Measurements from ENCODE around the gene CATSPER3.
A peak's percentile ranks its signal among the peaks of the same experiment; 100 is the strongest.

CATSPER3 gene

GRCh38 chr5:135025730-135026644 lies 58.3 kb downstream of the CATSPER3 start:
- peaks cover 10% of the 10 kb centered on the region for H3K27me3 ChIP-seq (ENCODE audit: insufficient read depth, poor library complexity, severe bottlenecking)
- H3K4me3 ChIP-seq (replicated peaks; ENCODE audit: insufficient read depth, low read length), result no peak overlapping the region
- DNase-seq (ENCODE audit: low read depth in 1 of 2, low spot score in 1 of 2), result no peak
- no peak overlapping the region for H3K27ac ChIP-seq (replicated peaks)
- TF ChIP-seq SPI1 (IDR thresholded peaks at IDR 0.05; ENCODE audit: borderline replicate concordance, low read depth) (no peak), POLR2AphosphoS5 (IDR thresholded peaks at IDR 0.05; ENCODE audit: low read depth) (peak; percentile 52; the same call in 1 of the 2 replicates), GABPA (IDR thresholded peaks at IDR 0.05; ENCODE audit: low read depth) (no peak), CTCF (IDR thresholded peaks at IDR 0.05; ENCODE audit: insufficient read depth, low read length) (no peak)
- TF ChIP-seq, protein P1, sequence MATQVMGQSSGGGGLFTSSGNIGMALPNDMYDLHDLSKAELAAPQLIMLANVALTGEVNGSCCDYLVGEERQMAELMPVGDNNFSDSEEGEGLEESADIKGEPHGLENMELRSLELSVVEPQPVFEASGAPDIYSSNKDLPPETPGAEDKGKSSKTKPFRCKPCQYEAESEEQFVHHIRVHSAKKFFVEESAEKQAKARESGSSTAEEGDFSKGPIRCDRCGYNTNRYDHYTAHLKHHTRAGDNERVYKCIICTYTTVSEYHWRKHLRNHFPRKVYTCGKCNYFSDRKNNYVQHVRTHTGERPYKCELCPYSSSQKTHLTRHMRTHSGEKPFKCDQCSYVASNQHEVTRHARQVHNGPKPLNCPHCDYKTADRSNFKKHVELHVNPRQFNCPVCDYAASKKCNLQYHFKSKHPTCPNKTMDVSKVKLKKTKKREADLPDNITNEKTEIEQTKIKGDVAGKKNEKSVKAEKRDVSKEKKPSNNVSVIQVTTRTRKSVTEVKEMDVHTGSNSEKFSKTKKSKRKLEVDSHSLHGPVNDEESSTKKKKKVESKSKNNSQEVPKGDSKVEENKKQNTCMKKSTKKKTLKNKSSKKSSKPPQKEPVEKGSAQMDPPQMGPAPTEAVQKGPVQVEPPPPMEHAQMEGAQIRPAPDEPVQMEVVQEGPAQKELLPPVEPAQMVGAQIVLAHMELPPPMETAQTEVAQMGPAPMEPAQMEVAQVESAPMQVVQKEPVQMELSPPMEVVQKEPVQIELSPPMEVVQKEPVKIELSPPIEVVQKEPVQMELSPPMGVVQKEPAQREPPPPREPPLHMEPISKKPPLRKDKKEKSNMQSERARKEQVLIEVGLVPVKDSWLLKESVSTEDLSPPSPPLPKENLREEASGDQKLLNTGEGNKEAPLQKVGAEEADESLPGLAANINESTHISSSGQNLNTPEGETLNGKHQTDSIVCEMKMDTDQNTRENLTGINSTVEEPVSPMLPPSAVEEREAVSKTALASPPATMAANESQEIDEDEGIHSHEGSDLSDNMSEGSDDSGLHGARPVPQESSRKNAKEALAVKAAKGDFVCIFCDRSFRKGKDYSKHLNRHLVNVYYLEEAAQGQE (IDR thresholded peaks at IDR 0.05; ENCODE audit: insufficient replicate concordance, low read depth), result no peak

- DNase-seq (ENCODE audit: low read depth in 1 of 2, low spot score in 1 of 2), result no peak
- TF ChIP-seq, protein P1 (IDR thresholded peaks at IDR 0.05; ENCODE audit: insufficient replicate concordance, low read depth), result no peak
- TF ChIP-seq CTCF (IDR thresholded peaks at IDR 0.05; ENCODE audit: insufficient read depth, low read length) (no peak), SPI1 (IDR thresholded peaks at IDR 0.05; ENCODE audit: borderline replicate concordance, low read depth) (no peak), POLR2AphosphoS5 (IDR thresholded peaks at IDR 0.05; ENCODE audit: low read depth) (no peak), GABPA (IDR thresholded peaks at IDR 0.05; ENCODE audit: low read depth) (no peak)
- H3K27me3 ChIP-seq (ENCODE audit: insufficient read depth, poor library complexity, severe bottlenecking), result peaks cover 10% of the 10 kb centered on the region
- no peak overlapping the region for H3K4me3 ChIP-seq (replicated peaks; ENCODE audit: insufficient read depth, low read length)
- H3K27ac ChIP-seq (replicated peaks), result no peak overlapping the region
These were observed 59.0 kb downstream of the CATSPER3 start for GRCh38 chr5:135026645-135027265.

DNA sequence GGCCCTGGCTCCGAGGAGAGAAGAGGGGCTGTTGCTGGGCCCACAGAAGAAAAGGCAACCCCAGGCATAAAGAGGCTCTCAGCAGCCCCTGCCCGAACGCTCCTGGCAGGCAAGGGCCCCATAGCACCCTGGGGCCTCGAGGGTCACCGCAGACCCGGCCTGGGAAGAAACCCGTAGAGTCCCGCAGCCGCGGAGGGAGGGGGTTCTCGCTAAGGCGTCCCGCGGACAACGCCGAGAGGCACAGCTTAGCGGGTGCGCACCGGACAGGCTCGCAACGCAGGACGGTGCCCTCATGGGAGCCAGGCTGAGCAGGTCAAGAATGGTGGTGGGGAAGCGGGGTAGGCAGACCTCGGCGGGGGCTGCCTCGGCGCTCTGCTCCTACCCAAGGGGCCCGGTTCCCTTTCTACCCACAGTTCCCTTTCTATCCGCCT lies 59.6 kb downstream of the CATSPER3 start:
- no peak for DNase-seq (ENCODE audit: low read depth in 1 of 2, low spot score in 1 of 2)
- Histone ChIP-seq H3K4me3 (replicated peaks; ENCODE audit: insufficient read depth, low read length) (no peak overlapping the region), H3K27ac (replicated peaks) (no peak overlapping the region), H3K27me3 (ENCODE audit: insufficient read depth, poor library complexity, severe bottlenecking) (peaks cover 12% of the 10 kb centered on the region)
- no peak for TF ChIP-seq POLR2AphosphoS5 (IDR thresholded peaks at IDR 0.05; ENCODE audit: low read depth)
- TF ChIP-seq GABPA (IDR thresholded peaks at IDR 0.05; ENCODE audit: low read depth), result no peak
- TF ChIP-seq, protein P1 (IDR thresholded peaks at IDR 0.05; ENCODE audit: insufficient replicate concordance, low read depth), result no peak
- TF ChIP-seq SPI1 (IDR thresholded peaks at IDR 0.05; ENCODE audit: borderline replicate concordance, low read depth), result no peak
- no peak for TF ChIP-seq CTCF (IDR thresholded peaks at IDR 0.05; ENCODE audit: insufficient read depth, low read length)
